Stomach smooth muscle (tissue), 2 donors: ENCODE measurements around the gene GABPB1.

Experiments used
- H3K27ac ChIP-seq: one replicate; pipeline ENCODE4 v1.7.0; 2013; ENCODE audit warnings: mild to moderate bottlenecking, low read length, inconsistent platforms
- H3K27me3 ChIP-seq, 2 donors: one replicate each; pipeline ENCODE4 v1.7.0; 2013; ENCODE audit warnings: low read length in 2 of 2; ENCODE audit not compliant: insufficient read depth in 2 of 2, control insufficient read depth in 1 of 2
- H3K36me3 ChIP-seq, 2 donors: one replicate each; pipeline ENCODE4 v1.7.0; 2013; ENCODE audit warnings: low read length in 2 of 2; ENCODE audit not compliant: control insufficient read depth in 2 of 2, insufficient read depth in 2 of 2
- H3K4me1 ChIP-seq: one replicate; pipeline ENCODE4 v1.7.0; 2013; ENCODE audit warnings: low read length; ENCODE audit not compliant: control insufficient read depth, insufficient read depth
- H3K4me3 ChIP-seq, 2 donors: one replicate each; pipeline ENCODE4 v1.7.0; 2013; ENCODE audit warnings: low read length in 2 of 2
- H3K9ac ChIP-seq, 2 donors: one replicate each; pipeline ENCODE4 v1.7.0; 2013; ENCODE audit warnings: low read length in 2 of 2, mild to moderate bottlenecking in 1 of 2
- H3K9me3 ChIP-seq, 2 donors: one replicate each; pipeline ENCODE4 v1.7.0; 2013; ENCODE audit warnings: low read length in 2 of 2; ENCODE audit not compliant: control insufficient read depth in 2 of 2
- donor health status: healthy.
- donor health status: Pancreatic carcinoma.

The GABPB1 gene

DNA sequence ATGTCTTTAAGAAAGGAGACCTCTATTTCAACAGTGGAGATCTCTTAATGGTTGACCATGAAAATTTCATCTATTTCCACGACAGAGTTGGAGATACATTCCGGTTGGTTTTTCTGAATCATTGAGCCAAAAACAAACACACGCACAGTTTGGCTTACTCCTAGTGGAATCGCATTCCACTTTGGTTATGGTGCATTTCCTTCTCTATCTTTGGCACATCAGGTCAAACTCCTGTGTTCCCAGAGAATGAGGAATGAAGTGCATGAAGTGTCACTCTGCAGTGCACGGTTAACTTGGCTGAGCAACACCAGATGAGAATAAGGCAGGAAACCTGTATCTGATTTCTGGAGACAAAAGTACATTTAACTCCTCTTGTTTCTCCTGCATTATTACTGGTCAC, 127.9 kb downstream of the GABPB1 start:
- Histone ChIP-seq H3K27ac (no peak overlapping the region), H3K9ac (no peak overlapping the region), H3K36me3 (no peaks in the 10 kb centered on the region), H3K4me3 (no peak overlapping the region), H3K27me3 (no peaks in the 10 kb centered on the region), H3K9me3 (no peaks in the 10 kb centered on the region), H3K4me1 (no peaks in the 10 kb centered on the region)

DNA sequence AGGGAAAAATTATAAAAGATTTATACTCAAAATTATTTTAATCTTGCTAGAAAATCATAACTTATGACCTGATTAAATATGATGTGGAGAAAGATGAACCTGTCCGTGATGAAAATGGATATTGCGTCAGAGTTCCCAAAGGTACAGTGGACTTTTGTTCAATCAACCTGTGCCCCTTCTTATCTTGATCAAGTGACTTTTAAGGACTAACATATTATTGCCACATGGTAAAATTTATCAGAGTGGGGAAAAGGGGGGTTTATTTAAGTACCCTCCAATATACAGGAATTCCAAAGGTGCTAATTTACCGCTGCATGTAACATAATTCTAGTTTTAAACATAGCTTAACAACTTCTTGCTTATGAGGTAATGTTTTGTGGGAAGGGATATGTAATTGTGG, 129.1 kb downstream of the GABPB1 start:
- Histone ChIP-seq H3K9ac (no peak overlapping the region), H3K27me3 (no peaks in the 10 kb centered on the region), H3K4me1 (no peaks in the 10 kb centered on the region), H3K27ac (no peak overlapping the region), H3K9me3 (no peaks in the 10 kb centered on the region), H3K36me3 (no peaks in the 10 kb centered on the region), H3K4me3 (no peak overlapping the region)
